HCT116 (cell line): Measurements from ENCODE around the gene ZKSCAN2. TPM values are rescaled to one million over a fixed set of nuclear protein-coding genes. Genes with fewer than 3 reads are reported as not detected.

Experiments
- ATAC-seq: fragments of 200-7000 bp; cut with Tn5 transposase; 2 replicates; pipeline ENCODE4 v1.9.1; 2020; ENCODE audit warnings: mild to moderate bottlenecking, moderate library complexity
- BruUV-seq: library from RNA; stranded (reverse); fragments of 400-500 nt; replicated peaks from 2 replicates; lab custom pipeline; 2021; lab: Mats Ljungman, UMichigan
- CTCF ChIA-PET: fragments of 300-600 bp; sonication (Branson Sonifier 250); formaldehyde crosslinking; loops from one replicate; lab custom pipeline; 2021; ENCODE audit warnings: antibody characterized with exemption; lab: Charles Lee
- POLR2A ChIA-PET: fragments of 300-600, 350-600 bp; sonication (Branson Sonifier 250); formaldehyde crosslinking; loops from one replicate; lab custom pipeline; 2021; ENCODE audit warnings: antibody characterized with exemption; lab: Charles Lee
- RAD21 ChIA-PET, 2 experiments: fragments of 300-600 bp; sonication (Branson Sonifier 250); formaldehyde crosslinking; loops; one replicate each; lab custom pipeline; 2023; ENCODE audit warnings: low total read pairs in 2 of 2; ENCODE audit not compliant: uncharacterized antibody in 2 of 2, unreplicated experiment in 2 of 2, low non-redundant PET in 1 of 2; lab: Charles Lee
- DNase-seq: peaks from one replicate; pipeline ENCODE4 v3.0.0-alpha.2; 2010; ENCODE audit warnings: low read depth, low spot score
- H2AFZ ChIP-seq: fragments of 200-600 bp; shearing (Covaris generic), sonication (generic); 2 replicates; pipeline ENCODE4 v1.6.1; 2017; ENCODE audit warnings: low read depth, mixed run types, mixed read lengths, antibody characterized with exemption, low read length; ENCODE audit not compliant: poor library complexity, severe bottlenecking
- H3K27ac ChIP-seq: 2 replicates; pipeline ENCODE4 v1.5.1; 2012; ENCODE audit warnings: low read depth, low read length
- H3K27me3 ChIP-seq: fragments of 200-600 bp; sonication (generic); 2 replicates; pipeline ENCODE4 v1.6.1; 2016; ENCODE audit warnings: mixed run types, low read length, mixed read lengths; ENCODE audit not compliant: insufficient read depth
- H3K36me3 ChIP-seq, 2 experiments: fragments of 200-500 bp in 1 of 2; fragments of 200-600 bp in 1 of 2; sonication (Bioruptor generic) in 1 of 2; sonication (generic) in 1 of 2; 2 replicates each; pipeline versions ENCODE4 v1.5.1 to v1.6.1; 2014 to 2016; ENCODE audit warnings: low read length in 2 of 2, inconsistent platforms in 1 of 2, mixed read lengths in 1 of 2, mixed run types in 1 of 2; ENCODE audit not compliant: insufficient read depth in 2 of 2, control insufficient read depth in 1 of 2
- H3K4me1 ChIP-seq, 2 experiments: fragments of 200-600 bp in 1 of 2; sonication (generic) in 1 of 2; 2 replicates each; pipeline versions ENCODE4 v1.5.1 to v1.6.1; 2012 to 2017; ENCODE audit warnings: low read length in 2 of 2, inconsistent platforms in 1 of 2, mild to moderate bottlenecking in 1 of 2, mixed read lengths in 1 of 2, mixed run types in 1 of 2, moderate library complexity in 1 of 2; ENCODE audit not compliant: insufficient read depth in 2 of 2, control insufficient read depth in 1 of 2
- H3K4me2 ChIP-seq: fragments of 200-600 bp; sonication (generic); 2 replicates; pipeline ENCODE4 v1.6.1; 2017; ENCODE audit warnings: mixed run types, low read length, mixed read lengths
- H3K4me3 ChIP-seq, 2 experiments: fragments of 200-600 bp in 1 of 2; sonication (generic) in 1 of 2; replicated peaks in 1 of 2; 2 replicates each; pipeline ENCODE4 v1.5.1; 2011 to 2016; ENCODE audit warnings: low read length in 2 of 2, control low read depth in 1 of 2, low read depth in 1 of 2, mild to moderate bottlenecking in 1 of 2, mixed read lengths in 1 of 2, mixed run types in 1 of 2
- H3K79me2 ChIP-seq: fragments of 200-600 bp; sonication (generic); 2 replicates; pipeline ENCODE4 v1.6.1; 2017; ENCODE audit warnings: mild to moderate bottlenecking, mixed run types, low read length, moderate library complexity, mixed read lengths; ENCODE audit not compliant: insufficient read depth
- H3K9ac ChIP-seq: fragments of 200-600 bp; sonication (generic); 2 replicates; pipeline ENCODE4 v1.6.1; 2016; ENCODE audit warnings: low read length, mixed read lengths
- H3K9me2 ChIP-seq: fragments of 200-600 bp; sonication (generic), shearing (Covaris generic); 2 replicates; pipeline ENCODE4 v1.6.1; 2017; ENCODE audit warnings: mixed run types, mild to moderate bottlenecking, moderate library complexity; ENCODE audit not compliant: insufficient read depth
- H3K9me3 ChIP-seq, 2 experiments: fragments of 200-500 bp in 1 of 2; fragments of 200-600 bp in 1 of 2; sonication (Bioruptor generic) in 1 of 2; sonication (generic) in 1 of 2; 2 replicates each; pipeline ENCODE4 v1.6.1; 2014 to 2017; ENCODE audit warnings: low read length in 2 of 2, mixed read lengths in 2 of 2, inconsistent platforms in 1 of 2, low read depth in 1 of 2, mild to moderate bottlenecking in 1 of 2, mixed run types in 1 of 2, moderate library complexity in 1 of 2; ENCODE audit not compliant: control insufficient read depth in 1 of 2, insufficient read depth in 1 of 2
- H4K20me1 ChIP-seq: fragments of 200-600 bp; sonication (generic), shearing (Covaris generic); 2 replicates; pipeline ENCODE4 v1.6.1; 2017; ENCODE audit warnings: mixed run types, mild to moderate bottlenecking, moderate library complexity; ENCODE audit not compliant: insufficient read depth
- CBX3 ChIP-seq: IDR thresholded peaks from 2 replicates; pipeline ENCODE4 v1.6.1; 2012; ENCODE audit warnings: low read depth
- CEBPB ChIP-seq: IDR thresholded peaks from 2 replicates; pipeline ENCODE4 v1.6.1; 2012; ENCODE audit warnings: low read depth
- ELF1 ChIP-seq: IDR thresholded peaks from 2 replicates; pipeline ENCODE4 v1.6.1; 2012; ENCODE audit warnings: low read depth, borderline replicate concordance
- EZH2 ChIP-seq: fragments of 200-600 bp; sonication (generic); IDR thresholded peaks from 2 replicates; pipeline ENCODE4 v1.6.1; 2017; ENCODE audit warnings: antibody characterized with exemption, mixed run types
- EZH2phosphoT487 ChIP-seq: fragments of 200-600 bp; IDR thresholded peaks from 2 replicates; pipeline ENCODE4 v1.6.1; 2018; ENCODE audit warnings: antibody characterized with exemption, borderline replicate concordance
- POLR2A ChIP-seq: IDR thresholded peaks from 2 replicates; pipeline ENCODE4 v1.7.0; 2011; ENCODE audit warnings: borderline replicate concordance; ENCODE audit not compliant: insufficient read depth, insufficient read length; ENCODE audit errors: extremely low read depth
- SP1 ChIP-seq: IDR thresholded peaks from 2 replicates; pipeline ENCODE4 v1.6.1; 2012; ENCODE audit warnings: low read depth
- SRF ChIP-seq: IDR thresholded peaks from 2 replicates; pipeline ENCODE4 v1.6.1; 2012; ENCODE audit warnings: low read depth
- ZFX ChIP-seq: fragments of 450-650 bp; IDR thresholded peaks from 2 replicates; pipeline ENCODE4 v1.6.1; 2017
- intact Hi-C: fragments of 100-400 bp; cut with micrococcal nuclease; formaldehyde crosslinking; loops from 2 replicates; pipeline ENCODE4 v1.10.0; 2022
- total RNA-seq: library from RNA; stranded (reverse); gene quantifications from one replicate; pipeline ENCODE4 v1.2.1, GENCODE V29; 2021; ENCODE audit not compliant: unreplicated experiment
- TF ChIP-seq, protein P1 (sequence below): IDR thresholded peaks from 2 replicates; pipeline ENCODE4 v1.6.1; 2012; ENCODE audit warnings: low read depth
- TF ChIP-seq, protein P2 (sequence below): IDR thresholded peaks from 2 replicates; pipeline ENCODE4 v1.6.1; 2011; ENCODE audit warnings: mild to moderate bottlenecking, low read length, moderate library complexity; ENCODE audit not compliant: insufficient replicate concordance; ENCODE audit errors: extremely low read depth
- TF ChIP-seq, protein P3 (sequence below), 3 experiments: fragments of 200-600 bp in 1 of 3; sonication (generic) in 1 of 3; IDR thresholded peaks in 2 of 3; conservative IDR thresholded peaks in 1 of 3; 2 replicates each; pipeline ENCODE4 v1.5.1; 2012 to 2017; ENCODE audit warnings: low read depth in 2 of 3, low read length in 2 of 3, antibody characterized with exemption in 1 of 3, borderline replicate concordance in 1 of 3, control low read depth in 1 of 3, mild to moderate bottlenecking in 1 of 3, mixed read lengths in 1 of 3, mixed run types in 1 of 3, moderate library complexity in 1 of 3; ENCODE audit not compliant: insufficient read depth in 1 of 3

Gene ZKSCAN2
- total RNA-seq, 1 experiment from 2014 or later = 12.3 TPM

GRCh38 chr16:25256695-25257469 lies 763 bp downstream of the ZKSCAN2 start:
- RAD21 ChIA-PET = no interaction called here
- no peaks in the 10 kb centered on the region for H3K27me3 ChIP-seq
- no peaks in the 10 kb centered on the region for H3K9me2 ChIP-seq
- intact Hi-C loops = loop anchor here (10.0 kb wide), 1 partner anchor 202 kb away; no protein-coding TSS in a partner anchor
- H3K36me3 ChIP-seq = peaks cover 11 to 19% of the 10 kb centered on the region in 2 experiments; a peak in 3 of 4 replicates
- POLR2A ChIA-PET = interaction anchor here (0.6 to 0.7 kb wide), 2 partner anchors 38 to 650 kb away, joined by 3 to 4 read pairs; no protein-coding TSS in a partner anchor
- H2AFZ ChIP-seq = no peak overlapping the region
- peak overlapping the region; percentile 96 for H3K9ac ChIP-seq
- CTCF ChIA-PET = no interaction called here
- H3K79me2 ChIP-seq = peaks cover 53% of the 10 kb centered on the region
- H3K4me3 ChIP-seq = peak overlapping the region; percentile 98
- DNase-seq (no peak), ATAC-seq (peak; percentile 1)
- no peak for TF ChIP-seq CEBPB
- no peak for TF ChIP-seq EZH2phosphoT487
- TF ChIP-seq, protein P1, sequence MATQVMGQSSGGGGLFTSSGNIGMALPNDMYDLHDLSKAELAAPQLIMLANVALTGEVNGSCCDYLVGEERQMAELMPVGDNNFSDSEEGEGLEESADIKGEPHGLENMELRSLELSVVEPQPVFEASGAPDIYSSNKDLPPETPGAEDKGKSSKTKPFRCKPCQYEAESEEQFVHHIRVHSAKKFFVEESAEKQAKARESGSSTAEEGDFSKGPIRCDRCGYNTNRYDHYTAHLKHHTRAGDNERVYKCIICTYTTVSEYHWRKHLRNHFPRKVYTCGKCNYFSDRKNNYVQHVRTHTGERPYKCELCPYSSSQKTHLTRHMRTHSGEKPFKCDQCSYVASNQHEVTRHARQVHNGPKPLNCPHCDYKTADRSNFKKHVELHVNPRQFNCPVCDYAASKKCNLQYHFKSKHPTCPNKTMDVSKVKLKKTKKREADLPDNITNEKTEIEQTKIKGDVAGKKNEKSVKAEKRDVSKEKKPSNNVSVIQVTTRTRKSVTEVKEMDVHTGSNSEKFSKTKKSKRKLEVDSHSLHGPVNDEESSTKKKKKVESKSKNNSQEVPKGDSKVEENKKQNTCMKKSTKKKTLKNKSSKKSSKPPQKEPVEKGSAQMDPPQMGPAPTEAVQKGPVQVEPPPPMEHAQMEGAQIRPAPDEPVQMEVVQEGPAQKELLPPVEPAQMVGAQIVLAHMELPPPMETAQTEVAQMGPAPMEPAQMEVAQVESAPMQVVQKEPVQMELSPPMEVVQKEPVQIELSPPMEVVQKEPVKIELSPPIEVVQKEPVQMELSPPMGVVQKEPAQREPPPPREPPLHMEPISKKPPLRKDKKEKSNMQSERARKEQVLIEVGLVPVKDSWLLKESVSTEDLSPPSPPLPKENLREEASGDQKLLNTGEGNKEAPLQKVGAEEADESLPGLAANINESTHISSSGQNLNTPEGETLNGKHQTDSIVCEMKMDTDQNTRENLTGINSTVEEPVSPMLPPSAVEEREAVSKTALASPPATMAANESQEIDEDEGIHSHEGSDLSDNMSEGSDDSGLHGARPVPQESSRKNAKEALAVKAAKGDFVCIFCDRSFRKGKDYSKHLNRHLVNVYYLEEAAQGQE = no peak
- no peak for TF ChIP-seq CBX3
- no peak for TF ChIP-seq ELF1
- no peak for TF ChIP-seq ZFX
- TF ChIP-seq, protein P2, sequence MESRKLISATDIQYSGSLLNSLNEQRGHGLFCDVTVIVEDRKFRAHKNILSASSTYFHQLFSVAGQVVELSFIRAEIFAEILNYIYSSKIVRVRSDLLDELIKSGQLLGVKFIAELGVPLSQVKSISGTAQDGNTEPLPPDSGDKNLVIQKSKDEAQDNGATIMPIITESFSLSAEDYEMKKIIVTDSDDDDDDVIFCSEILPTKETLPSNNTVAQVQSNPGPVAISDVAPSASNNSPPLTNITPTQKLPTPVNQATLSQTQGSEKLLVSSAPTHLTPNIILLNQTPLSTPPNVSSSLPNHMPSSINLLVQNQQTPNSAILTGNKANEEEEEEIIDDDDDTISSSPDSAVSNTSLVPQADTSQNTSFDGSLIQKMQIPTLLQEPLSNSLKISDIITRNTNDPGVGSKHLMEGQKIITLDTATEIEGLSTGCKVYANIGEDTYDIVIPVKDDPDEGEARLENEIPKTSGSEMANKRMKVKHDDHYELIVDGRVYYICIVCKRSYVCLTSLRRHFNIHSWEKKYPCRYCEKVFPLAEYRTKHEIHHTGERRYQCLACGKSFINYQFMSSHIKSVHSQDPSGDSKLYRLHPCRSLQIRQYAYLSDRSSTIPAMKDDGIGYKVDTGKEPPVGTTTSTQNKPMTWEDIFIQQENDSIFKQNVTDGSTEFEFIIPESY = no peak
- TF ChIP-seq SP1 = no peak
- no peak for TF ChIP-seq SRF
- TF ChIP-seq EZH2 = no peak
- TF ChIP-seq POLR2A = no peak
- TF ChIP-seq, protein P3, sequence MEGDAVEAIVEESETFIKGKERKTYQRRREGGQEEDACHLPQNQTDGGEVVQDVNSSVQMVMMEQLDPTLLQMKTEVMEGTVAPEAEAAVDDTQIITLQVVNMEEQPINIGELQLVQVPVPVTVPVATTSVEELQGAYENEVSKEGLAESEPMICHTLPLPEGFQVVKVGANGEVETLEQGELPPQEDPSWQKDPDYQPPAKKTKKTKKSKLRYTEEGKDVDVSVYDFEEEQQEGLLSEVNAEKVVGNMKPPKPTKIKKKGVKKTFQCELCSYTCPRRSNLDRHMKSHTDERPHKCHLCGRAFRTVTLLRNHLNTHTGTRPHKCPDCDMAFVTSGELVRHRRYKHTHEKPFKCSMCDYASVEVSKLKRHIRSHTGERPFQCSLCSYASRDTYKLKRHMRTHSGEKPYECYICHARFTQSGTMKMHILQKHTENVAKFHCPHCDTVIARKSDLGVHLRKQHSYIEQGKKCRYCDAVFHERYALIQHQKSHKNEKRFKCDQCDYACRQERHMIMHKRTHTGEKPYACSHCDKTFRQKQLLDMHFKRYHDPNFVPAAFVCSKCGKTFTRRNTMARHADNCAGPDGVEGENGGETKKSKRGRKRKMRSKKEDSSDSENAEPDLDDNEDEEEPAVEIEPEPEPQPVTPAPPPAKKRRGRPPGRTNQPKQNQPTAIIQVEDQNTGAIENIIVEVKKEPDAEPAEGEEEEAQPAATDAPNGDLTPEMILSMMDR (IDR thresholded peaks at IDR 0.05 in 2 of 3, conservative IDR thresholded peaks at IDR 0.05 in 1 of 3; ENCODE audit: borderline replicate concordance in 1 of 3, insufficient read depth in 1 of 3, low read depth in 2 of 3, low read length in 2 of 3) = no peak; a peak in 1 of 6 replicates
- peak overlapping the region; percentile 99 for H3K27ac ChIP-seq
- TSS peak; percentile 88 for BruUV-seq
- peaks cover 11 to 25% of the 10 kb centered on the region in 2 experiments; a peak in 3 of 4 replicates for H3K4me1 ChIP-seq
- H4K20me1 ChIP-seq = peaks cover 3% of the 10 kb centered on the region; the same call in 1 of the 2 replicates
- no peaks in the 10 kb centered on the region for H3K9me3 ChIP-seq
- H3K4me2 ChIP-seq = peak overlapping the region; percentile 100
